GM23338 (cell line): ENCODE data around the gene SSH3. TPM values are rescaled to one million over a fixed set of nuclear protein-coding genes. Genes with fewer than 3 reads are reported as not detected.

ENCODE experiments used
- ATAC-seq: fragments of 200-7000 bp; cut with Tn5 transposase; 3 replicates; pipeline ENCODE4 v1.9.1; 2020
- DNase-seq: peaks from one replicate; pipeline ENCODE4 v3.0.0-alpha.2; 2015; ENCODE audit warnings: low spot score
- H2AFZ ChIP-seq: fragments of 200-600 bp; sonication (generic); 2 replicates; pipeline ENCODE4 v1.8.0; 2016; ENCODE audit warnings: antibody characterized with exemption, mild to moderate bottlenecking, moderate library complexity
- H3F3A ChIP-seq: fragments of 200-600 bp; sonication (generic); replicated peaks from 2 replicates; pipeline ENCODE4 v1.8.0; 2017; ENCODE audit warnings: antibody characterized with exemption, mixed run types, low read depth
- H3K27ac ChIP-seq: fragments of 200-600 bp; sonication (generic); 2 replicates; pipeline ENCODE4 v1.6.1; 2016; ENCODE audit warnings: low read depth
- H3K27me3 ChIP-seq: fragments of 200-600 bp; sonication (generic); 2 replicates; pipeline ENCODE4 v1.8.0; 2016; ENCODE audit warnings: mild to moderate bottlenecking, mixed run types, moderate library complexity; ENCODE audit not compliant: insufficient read depth
- H3K36me3 ChIP-seq: fragments of 200-600 bp; sonication (generic); 2 replicates; pipeline ENCODE4 v1.8.0; 2016; ENCODE audit warnings: mild to moderate bottlenecking; ENCODE audit not compliant: insufficient read depth
- H3K4me1 ChIP-seq: fragments of 200-600 bp; sonication (generic); 2 replicates; pipeline ENCODE4 v1.8.0; 2016; ENCODE audit warnings: mild to moderate bottlenecking, moderate library complexity; ENCODE audit not compliant: insufficient read depth
- H3K4me2 ChIP-seq: fragments of 200-600 bp; sonication (generic); 2 replicates; pipeline ENCODE4 v1.7.1; 2017; ENCODE audit warnings: mixed run types
- H3K4me3 ChIP-seq: fragments of 200-600 bp; sonication (generic); 2 replicates; pipeline ENCODE4 v1.6.1; 2016; ENCODE audit warnings: mixed run types
- H3K79me2 ChIP-seq: fragments of 200-600 bp; sonication (generic); replicated peaks from 2 replicates; pipeline ENCODE4 v1.8.0; 2017; ENCODE audit warnings: mild to moderate bottlenecking; ENCODE audit not compliant: insufficient read depth
- H3K9me2 ChIP-seq: fragments of 200-600 bp; sonication (generic); 2 replicates; pipeline ENCODE4 v1.8.0; 2017; ENCODE audit not compliant: insufficient read depth
- H4K20me1 ChIP-seq: fragments of 200-600 bp; sonication (generic); replicated peaks from 2 replicates; pipeline ENCODE4 v1.8.0; 2017; ENCODE audit warnings: mild to moderate bottlenecking; ENCODE audit not compliant: insufficient read depth
- H3K27ac Mint-ChIP-seq: 2 replicates; pipeline ENCODE4 v1.8.0; 2020; ENCODE audit warnings: inconsistent platforms, mild to moderate bottlenecking, moderate library complexity, mixed read lengths
- H3K27me3 Mint-ChIP-seq: 3 replicates; pipeline ENCODE4 v1.8.0; 2022; ENCODE audit warnings: low read depth, mild to moderate bottlenecking, moderate library complexity, mixed read lengths, inconsistent platforms; ENCODE audit not compliant: insufficient read depth, poor library complexity
- H3K36me3 Mint-ChIP-seq: 3 replicates; pipeline ENCODE4 v1.8.0; 2021; ENCODE audit warnings: low read depth, mild to moderate bottlenecking, inconsistent platforms, moderate library complexity, mixed read lengths
- H3K4me1 Mint-ChIP-seq: 3 replicates; pipeline ENCODE4 v1.8.0; 2020; ENCODE audit warnings: mild to moderate bottlenecking, inconsistent platforms, mixed read lengths
- H3K4me3 Mint-ChIP-seq: 3 replicates; pipeline ENCODE4 v1.8.0; 2021; ENCODE audit warnings: moderate library complexity, mild to moderate bottlenecking, inconsistent platforms, mixed read lengths
- H3K9me3 Mint-ChIP-seq: 3 replicates; pipeline ENCODE4 v1.8.0; 2020; ENCODE audit warnings: moderate library complexity, mild to moderate bottlenecking, inconsistent platforms, mixed read lengths
- CREB1 ChIP-seq: fragments of 250-450 bp; sonication (Bioruptor Pico); IDR thresholded peaks from 2 replicates; pipeline ENCODE4 v1.5.0; 2020; ENCODE audit warnings: low read depth, mild to moderate bottlenecking, moderate library complexity
- EZH2 ChIP-seq: fragments of 200-600 bp; sonication (generic); IDR thresholded peaks from one replicate; pipeline ENCODE4 v1.8.0; 2017; ENCODE audit warnings: antibody characterized with exemption, mild to moderate bottlenecking, low read depth; ENCODE audit not compliant: unreplicated experiment
- EZH2phosphoT487 ChIP-seq: fragments of 200-600 bp; sonication (generic); IDR thresholded peaks from one replicate; pipeline ENCODE4 v1.8.1; 2018; ENCODE audit warnings: antibody characterized with exemption; ENCODE audit not compliant: unreplicated experiment
- NANOG ChIP-seq: IDR thresholded peaks from 2 replicates; pipeline ENCODE4 v1.6.1; 2016; ENCODE audit warnings: antibody characterized with exemption, borderline replicate concordance
- POLR2AphosphoS5 ChIP-seq: IDR thresholded peaks from 2 replicates; pipeline ENCODE4 v1.6.1; 2016; ENCODE audit warnings: antibody characterized with exemption, low read depth
- STAT1 ChIP-seq: IDR thresholded peaks from one replicate; pipeline ENCODE4 v1.6.1; 2016; ENCODE audit warnings: antibody characterized with exemption; ENCODE audit not compliant: unreplicated experiment
- ZNF114 ChIP-seq: fragments of 250-450 bp; sonication (Bioruptor Pico); IDR thresholded peaks from 2 replicates; pipeline ENCODE4 v1.5.0; 2020; ENCODE audit warnings: mild to moderate bottlenecking, moderate library complexity
- ZNF331 ChIP-seq: fragments of 250-450 bp; sonication (Bioruptor Pico); IDR thresholded peaks from 2 replicates; pipeline ENCODE4 v1.5.0; 2020; ENCODE audit warnings: low read depth, mild to moderate bottlenecking, moderate library complexity
- polyA plus RNA-seq: library from polyadenylated mRNA; unstranded; fragments of >200 nt; fragmentation: Nextera tagmentation; extraction: Ambion mirVana; gene quantifications from 2 replicates; pipeline ENCODE4 v1.2.1, GENCODE V29; 2016
- total RNA-seq: library from RNA; depleted of rRNA; stranded (reverse); fragments of >200 nt; shearing (Covaris generic); gene quantifications from 2 replicates; pipeline ENCODE4 v1.2.3, GENCODE V29; 2014
- TF ChIP-seq, protein P1 (sequence below): IDR thresholded peaks from 2 replicates; pipeline ENCODE4 v1.6.1; 2016; ENCODE audit warnings: antibody characterized with exemption
- TF ChIP-seq, protein P2 (sequence below): IDR thresholded peaks from one replicate; pipeline ENCODE4 v1.6.1; 2018; ENCODE audit warnings: antibody characterized with exemption; ENCODE audit not compliant: unreplicated experiment

Gene SSH3
- total and polyA plus RNA-seq, 2 experiments from 2014 or later = 17.8 to 40.0 TPM

DNA sequence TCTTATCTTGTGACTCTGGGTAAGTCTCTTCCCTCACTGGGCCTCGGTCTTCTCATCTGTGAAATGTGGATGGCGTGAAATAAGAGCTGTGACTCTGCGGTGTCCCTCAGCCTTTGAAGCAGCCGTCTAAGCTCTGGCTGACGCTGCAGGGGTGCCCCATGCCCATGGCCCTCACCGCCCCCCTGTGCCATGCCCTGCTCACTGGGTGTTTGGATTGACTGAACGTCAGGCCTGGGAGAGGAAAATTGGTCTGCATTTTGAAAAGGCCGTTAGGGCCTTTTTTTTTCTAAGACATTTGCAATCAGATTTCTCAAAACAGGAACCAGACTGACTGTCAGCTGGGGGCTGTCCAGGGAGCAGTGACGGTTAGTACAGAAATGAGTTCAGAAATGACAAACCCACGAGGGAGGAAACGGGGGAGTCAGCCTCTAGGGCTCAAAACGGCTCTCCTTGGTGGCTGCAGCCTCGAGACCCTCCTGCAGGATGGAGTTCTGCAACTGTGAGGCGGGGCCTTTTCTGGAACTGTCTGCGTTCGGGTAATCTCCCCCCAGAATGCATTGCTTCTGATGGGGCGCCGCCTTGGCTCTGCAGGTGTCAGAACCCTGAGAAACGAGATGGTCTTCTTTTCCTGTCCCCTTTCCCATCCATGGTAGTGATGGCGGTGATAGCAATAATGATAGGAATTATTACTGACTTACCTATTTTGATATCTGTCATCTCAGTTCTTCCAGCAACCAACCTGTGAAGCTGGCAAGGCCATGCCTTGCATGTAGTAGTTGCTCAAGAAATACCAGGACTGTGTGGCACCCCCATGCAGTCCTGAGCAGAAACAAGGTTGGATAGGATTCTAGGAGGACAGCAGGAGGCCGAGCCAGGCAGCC lies 35.0 kb upstream of the SSH3 start:
- no peak overlapping the region for H3K27ac Mint-ChIP-seq
- Histone ChIP-seq H3K27me3 (no peaks in the 10 kb centered on the region), H3K9me2 (no peaks in the 10 kb centered on the region), H3K4me3 (peak overlapping the region; percentile 92; the same call in 1 of the 2 replicates), H4K20me1 (peaks cover 17% of the 10 kb centered on the region; the same call in 1 of the 2 replicates), H3K4me1 (peaks cover 21% of the 10 kb centered on the region), H3K4me2 (peak overlapping the region; percentile 97; the same call in 1 of the 2 replicates), H3K79me2 (peaks cover 63% of the 10 kb centered on the region), H3K36me3 (peaks cover 3% of the 10 kb centered on the region; the same call in 1 of the 2 replicates), H3F3A (peaks cover 18% of the 10 kb centered on the region), H2AFZ (no peak overlapping the region), H3K27ac (no peak overlapping the region)
- peaks cover 14% of the 10 kb centered on the region for H3K27me3 Mint-ChIP-seq
- TF ChIP-seq, protein P1, sequence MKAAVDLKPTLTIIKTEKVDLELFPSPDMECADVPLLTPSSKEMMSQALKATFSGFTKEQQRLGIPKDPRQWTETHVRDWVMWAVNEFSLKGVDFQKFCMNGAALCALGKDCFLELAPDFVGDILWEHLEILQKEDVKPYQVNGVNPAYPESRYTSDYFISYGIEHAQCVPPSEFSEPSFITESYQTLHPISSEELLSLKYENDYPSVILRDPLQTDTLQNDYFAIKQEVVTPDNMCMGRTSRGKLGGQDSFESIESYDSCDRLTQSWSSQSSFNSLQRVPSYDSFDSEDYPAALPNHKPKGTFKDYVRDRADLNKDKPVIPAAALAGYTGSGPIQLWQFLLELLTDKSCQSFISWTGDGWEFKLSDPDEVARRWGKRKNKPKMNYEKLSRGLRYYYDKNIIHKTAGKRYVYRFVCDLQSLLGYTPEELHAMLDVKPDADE = no peak
- TF ChIP-seq NANOG (no peak), STAT1 (no peak), ZNF114 (CRISPR knock-in tag) (no peak)
- DNase-seq (no peak), ATAC-seq (no peak)
- H3K4me3 Mint-ChIP-seq = peak overlapping the region; percentile 95
- no peaks in the 10 kb centered on the region for H3K9me3 Mint-ChIP-seq
- peaks cover 52% of the 10 kb centered on the region for H3K4me1 Mint-ChIP-seq
- peaks cover 15% of the 10 kb centered on the region; the same call in 2 of the 3 replicates for H3K36me3 Mint-ChIP-seq

DNA sequence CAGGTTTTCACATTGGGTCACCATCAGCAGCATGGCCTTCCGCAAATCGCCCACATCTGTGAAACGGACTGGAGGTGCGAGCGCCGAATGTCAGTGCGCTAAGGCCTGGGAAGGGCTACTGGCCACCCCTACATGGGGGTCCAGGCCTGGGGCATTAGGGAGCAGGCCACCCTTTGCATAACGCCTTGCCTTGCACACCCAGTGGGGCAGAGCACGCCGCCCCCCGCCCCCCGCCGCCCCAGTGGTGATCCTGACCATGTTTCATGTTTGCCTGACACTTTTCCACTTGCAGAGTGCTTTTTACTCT lies 34.4 kb upstream of the SSH3 start:
- H3K4me3 ChIP-seq = no peak overlapping the region
- peaks cover 15% of the 10 kb centered on the region; the same call in 2 of the 3 replicates for H3K36me3 Mint-ChIP-seq
- H3K27me3 ChIP-seq = no peaks in the 10 kb centered on the region
- TF ChIP-seq, protein P1 = no peak
- no peak for TF ChIP-seq EZH2
- TF ChIP-seq CREB1 (CRISPR knock-in tag) = no peak
- TF ChIP-seq, protein P2, sequence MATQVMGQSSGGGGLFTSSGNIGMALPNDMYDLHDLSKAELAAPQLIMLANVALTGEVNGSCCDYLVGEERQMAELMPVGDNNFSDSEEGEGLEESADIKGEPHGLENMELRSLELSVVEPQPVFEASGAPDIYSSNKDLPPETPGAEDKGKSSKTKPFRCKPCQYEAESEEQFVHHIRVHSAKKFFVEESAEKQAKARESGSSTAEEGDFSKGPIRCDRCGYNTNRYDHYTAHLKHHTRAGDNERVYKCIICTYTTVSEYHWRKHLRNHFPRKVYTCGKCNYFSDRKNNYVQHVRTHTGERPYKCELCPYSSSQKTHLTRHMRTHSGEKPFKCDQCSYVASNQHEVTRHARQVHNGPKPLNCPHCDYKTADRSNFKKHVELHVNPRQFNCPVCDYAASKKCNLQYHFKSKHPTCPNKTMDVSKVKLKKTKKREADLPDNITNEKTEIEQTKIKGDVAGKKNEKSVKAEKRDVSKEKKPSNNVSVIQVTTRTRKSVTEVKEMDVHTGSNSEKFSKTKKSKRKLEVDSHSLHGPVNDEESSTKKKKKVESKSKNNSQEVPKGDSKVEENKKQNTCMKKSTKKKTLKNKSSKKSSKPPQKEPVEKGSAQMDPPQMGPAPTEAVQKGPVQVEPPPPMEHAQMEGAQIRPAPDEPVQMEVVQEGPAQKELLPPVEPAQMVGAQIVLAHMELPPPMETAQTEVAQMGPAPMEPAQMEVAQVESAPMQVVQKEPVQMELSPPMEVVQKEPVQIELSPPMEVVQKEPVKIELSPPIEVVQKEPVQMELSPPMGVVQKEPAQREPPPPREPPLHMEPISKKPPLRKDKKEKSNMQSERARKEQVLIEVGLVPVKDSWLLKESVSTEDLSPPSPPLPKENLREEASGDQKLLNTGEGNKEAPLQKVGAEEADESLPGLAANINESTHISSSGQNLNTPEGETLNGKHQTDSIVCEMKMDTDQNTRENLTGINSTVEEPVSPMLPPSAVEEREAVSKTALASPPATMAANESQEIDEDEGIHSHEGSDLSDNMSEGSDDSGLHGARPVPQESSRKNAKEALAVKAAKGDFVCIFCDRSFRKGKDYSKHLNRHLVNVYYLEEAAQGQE = no peak
- TF ChIP-seq EZH2phosphoT487 = no peak
- TF ChIP-seq STAT1 = no peak
- TF ChIP-seq NANOG = no peak
- no peak for TF ChIP-seq ZNF114 (CRISPR knock-in tag)
- TF ChIP-seq ZNF331 (CRISPR knock-in tag) = no peak
- TF ChIP-seq POLR2AphosphoS5 = no peak
- H3K79me2 ChIP-seq = peaks cover 69% of the 10 kb centered on the region
- peaks cover 18% of the 10 kb centered on the region for H3F3A ChIP-seq
- no peak overlapping the region for H3K27ac ChIP-seq
- no peak for ATAC-seq
- H3K4me1 Mint-ChIP-seq = peaks cover 52% of the 10 kb centered on the region
- H3K4me2 ChIP-seq = no peak overlapping the region; the same call in 1 of the 2 replicates
- H2AFZ ChIP-seq = no peak overlapping the region
- H3K27ac Mint-ChIP-seq = no peak overlapping the region
- no peaks in the 10 kb centered on the region for H3K9me2 ChIP-seq
- peaks cover 23% of the 10 kb centered on the region for H3K4me1 ChIP-seq
- H3K9me3 Mint-ChIP-seq = no peaks in the 10 kb centered on the region
- no peak for DNase-seq
- peaks cover 17% of the 10 kb centered on the region; the same call in 1 of the 2 replicates for H4K20me1 ChIP-seq
- H3K4me3 Mint-ChIP-seq = no peak overlapping the region
- peaks cover 14% of the 10 kb centered on the region for H3K27me3 Mint-ChIP-seq
- peaks cover 3% of the 10 kb centered on the region; the same call in 1 of the 2 replicates for H3K36me3 ChIP-seq
